Bronchial epithelial cell (primary cell): Measurements from ENCODE around the gene RRH. TPM values are rescaled to one million over a fixed set of nuclear protein-coding genes. Genes with fewer than 3 reads are reported as not detected.

Source experiments
- DNase-seq: peaks from one replicate; pipeline ENCODE4 v3.0.0-alpha.2; 2010; ENCODE audit warnings: low read depth
- FAIRE-seq: peaks from 2 replicates; lab custom pipeline; 2011; peaks lifted over from hg19 to GRCh38; lab: Jason Lieb, UNC
- H3K27me3 ChIP-seq: 2 replicates; pipeline ENCODE4 v1.5.1; 2011; ENCODE audit warnings: low read length; ENCODE audit not compliant: control insufficient read depth, insufficient read depth
- H3K36me3 ChIP-seq: 2 replicates; pipeline ENCODE4 v1.5.1; 2011; ENCODE audit warnings: low read length; ENCODE audit not compliant: control insufficient read depth, insufficient read depth
- H3K4me3 ChIP-seq: 2 replicates; pipeline ENCODE4 v1.5.1; 2011; ENCODE audit warnings: mild to moderate bottlenecking, low read depth, low read length, control low read depth
- total RNA-seq: library from RNA; depleted of rRNA; stranded (reverse); fragments of >200 nt; gene quantifications from 2 replicates; pipeline ENCODE4 v1.2.1, GENCODE V29; 2014
- TF ChIP-seq, protein P1 (sequence below): IDR thresholded peaks from 2 replicates; pipeline ENCODE4 v1.5.1; 2011; ENCODE audit warnings: mild to moderate bottlenecking, moderate library complexity, low read length, control low read depth, inconsistent platforms; ENCODE audit not compliant: insufficient read depth, severe bottlenecking

The RRH gene
- total RNA-seq, 1 donor from 2014 or later, result 0.26 TPM

DNA sequence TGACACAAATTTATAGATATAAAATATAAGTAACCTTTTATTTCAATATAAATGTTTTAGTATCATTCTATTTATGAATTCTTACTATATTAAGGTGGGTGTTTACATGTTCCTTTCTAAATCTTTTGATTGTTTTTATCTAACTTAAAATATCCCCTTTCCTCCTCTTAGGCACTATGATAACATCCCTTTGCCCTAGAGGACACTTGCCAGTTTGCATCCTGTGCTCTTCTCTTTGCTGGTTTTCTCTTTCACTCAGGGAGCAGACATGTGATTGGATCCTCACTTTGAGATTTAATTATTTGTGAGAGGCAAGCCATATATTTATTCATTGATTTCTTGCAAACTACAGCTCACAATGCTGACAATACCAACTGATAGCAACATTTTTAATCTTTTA lies 36.4 kb downstream of the RRH start:
- Histone ChIP-seq H3K36me3 (no peaks in the 10 kb centered on the region), H3K4me3 (no peak overlapping the region), H3K27me3 (no peaks in the 10 kb centered on the region)
- no peak for FAIRE-seq
- no peak for DNase-seq
- TF ChIP-seq, protein P1, sequence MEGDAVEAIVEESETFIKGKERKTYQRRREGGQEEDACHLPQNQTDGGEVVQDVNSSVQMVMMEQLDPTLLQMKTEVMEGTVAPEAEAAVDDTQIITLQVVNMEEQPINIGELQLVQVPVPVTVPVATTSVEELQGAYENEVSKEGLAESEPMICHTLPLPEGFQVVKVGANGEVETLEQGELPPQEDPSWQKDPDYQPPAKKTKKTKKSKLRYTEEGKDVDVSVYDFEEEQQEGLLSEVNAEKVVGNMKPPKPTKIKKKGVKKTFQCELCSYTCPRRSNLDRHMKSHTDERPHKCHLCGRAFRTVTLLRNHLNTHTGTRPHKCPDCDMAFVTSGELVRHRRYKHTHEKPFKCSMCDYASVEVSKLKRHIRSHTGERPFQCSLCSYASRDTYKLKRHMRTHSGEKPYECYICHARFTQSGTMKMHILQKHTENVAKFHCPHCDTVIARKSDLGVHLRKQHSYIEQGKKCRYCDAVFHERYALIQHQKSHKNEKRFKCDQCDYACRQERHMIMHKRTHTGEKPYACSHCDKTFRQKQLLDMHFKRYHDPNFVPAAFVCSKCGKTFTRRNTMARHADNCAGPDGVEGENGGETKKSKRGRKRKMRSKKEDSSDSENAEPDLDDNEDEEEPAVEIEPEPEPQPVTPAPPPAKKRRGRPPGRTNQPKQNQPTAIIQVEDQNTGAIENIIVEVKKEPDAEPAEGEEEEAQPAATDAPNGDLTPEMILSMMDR, result no peak

DNA sequence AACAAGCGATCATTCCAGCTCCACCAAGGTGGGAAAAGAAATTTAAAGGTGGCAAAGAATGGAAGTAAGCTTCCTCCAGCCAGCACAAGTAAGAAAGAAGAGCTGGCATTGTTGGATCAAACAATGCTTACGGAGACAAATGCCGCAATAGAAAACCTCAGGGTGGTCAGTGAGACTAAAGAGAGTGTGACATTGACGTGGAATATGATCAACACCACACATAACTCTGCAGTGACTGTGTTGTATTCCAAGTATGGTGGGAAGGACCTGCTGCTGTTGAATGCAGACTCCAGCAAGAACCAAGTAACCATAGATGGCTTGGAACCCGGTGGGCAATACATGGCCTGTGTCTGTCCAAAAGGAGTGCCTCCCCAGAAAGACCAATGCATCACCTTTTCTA lies 42.3 kb downstream of the RRH start:
- no peak for FAIRE-seq
- no peak for DNase-seq
- TF ChIP-seq, protein P1, result no peak
- Histone ChIP-seq H3K36me3 (no peaks in the 10 kb centered on the region), H3K4me3 (no peak overlapping the region), H3K27me3 (no peaks in the 10 kb centered on the region)

DNA sequence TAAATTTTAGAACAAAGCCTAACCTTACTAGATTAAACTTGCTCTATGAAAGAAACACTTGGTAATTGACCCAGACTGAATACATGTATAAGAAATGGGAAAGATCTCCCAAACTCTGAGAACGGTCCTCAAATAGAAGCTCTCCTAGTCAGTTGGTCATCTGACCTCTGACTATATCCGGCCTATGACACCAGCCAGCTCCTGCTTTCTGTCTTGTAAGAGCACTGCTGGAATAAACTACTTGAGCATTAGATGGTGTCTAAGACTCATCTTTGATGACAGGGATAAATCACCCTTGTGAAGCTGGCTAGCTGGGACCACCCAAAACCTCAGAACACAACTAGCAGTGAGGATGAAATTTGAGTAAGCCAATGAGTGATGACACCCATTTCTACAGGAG lies 44.3 kb downstream of the RRH start:
- Histone ChIP-seq H3K4me3 (no peak overlapping the region), H3K36me3 (no peaks in the 10 kb centered on the region), H3K27me3 (no peaks in the 10 kb centered on the region)
- FAIRE-seq (no peak), DNase-seq (no peak)
- TF ChIP-seq, protein P1, result no peak

DNA sequence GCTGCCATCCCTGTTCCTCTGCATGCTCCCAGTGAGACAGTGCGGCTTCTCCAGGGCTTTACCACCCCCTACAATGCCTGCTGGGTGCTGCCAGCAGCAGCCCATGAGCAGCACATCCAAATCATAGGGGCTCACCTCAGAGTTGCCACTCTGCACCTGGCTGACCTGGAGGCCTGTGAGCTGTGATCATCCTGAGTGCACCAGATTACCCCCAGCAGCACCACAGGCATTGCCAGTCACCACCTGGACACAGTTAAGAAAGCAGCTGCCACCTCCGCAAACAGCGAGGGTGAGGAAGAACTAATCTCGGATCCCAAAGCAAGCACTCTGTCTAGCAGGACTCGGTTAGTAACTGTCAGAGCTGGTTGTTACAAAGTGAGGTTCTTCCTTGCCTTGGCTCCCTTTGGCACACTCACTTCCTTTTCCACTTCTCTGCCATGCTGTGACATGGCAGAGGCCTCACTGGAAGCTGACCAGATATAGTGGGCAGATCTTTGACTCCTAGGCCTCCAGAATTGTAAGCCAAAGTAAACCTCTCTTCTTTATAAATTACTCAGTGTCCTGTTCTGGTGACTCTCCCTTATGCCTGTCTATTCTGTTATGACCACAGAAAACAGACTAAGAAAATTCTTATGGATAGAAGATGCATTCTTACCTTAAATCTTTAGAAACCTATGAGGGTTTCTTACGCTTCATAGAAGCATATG lies 45.3 kb downstream of the RRH start:
- TF ChIP-seq, protein P1, result no peak
- no peak overlapping the region for H3K4me3 ChIP-seq
- DNase-seq, result no peak
- no peak for FAIRE-seq
- H3K27me3 ChIP-seq, result no peaks in the 10 kb centered on the region
- H3K36me3 ChIP-seq, result no peaks in the 10 kb centered on the region

DNA sequence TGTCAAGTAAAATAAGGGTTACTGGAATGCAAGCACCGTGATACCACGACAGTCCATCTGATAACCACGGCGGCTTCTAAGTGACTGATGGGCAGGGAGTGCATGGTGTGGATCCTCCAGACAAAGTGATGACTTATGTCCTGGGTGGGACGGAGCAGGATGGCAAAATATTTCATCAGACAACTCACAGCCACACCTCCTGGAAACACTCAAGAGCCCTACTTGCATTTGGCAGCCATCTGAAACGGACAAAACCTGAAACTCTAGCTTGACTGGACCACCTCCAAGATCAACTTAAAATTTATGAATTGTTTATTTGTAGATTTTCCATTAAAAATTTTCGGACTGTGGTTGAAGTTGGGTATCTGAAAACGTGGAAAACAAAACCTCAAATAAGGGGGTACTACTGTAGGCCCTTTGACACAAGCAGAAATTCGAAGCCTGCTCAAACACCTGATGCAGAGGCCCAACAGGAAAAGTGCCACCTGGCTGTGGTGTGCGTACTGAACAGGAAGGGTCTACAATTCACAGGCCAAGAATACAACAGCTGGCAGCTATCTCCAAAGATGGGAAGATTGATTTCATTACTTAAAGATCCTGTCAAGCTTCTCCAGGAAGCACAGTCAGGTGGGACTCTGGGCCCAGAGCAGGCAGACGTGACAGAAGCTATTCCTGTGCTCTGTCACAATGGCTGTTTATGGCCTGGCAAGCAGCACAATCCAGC lies 46.2 kb downstream of the RRH start:
- Histone ChIP-seq H3K4me3 (no peak overlapping the region), H3K27me3 (peaks cover under 1% of the 10 kb centered on the region), H3K36me3 (no peaks in the 10 kb centered on the region)
- FAIRE-seq, result no peak
- peak; percentile 75 for DNase-seq
- TF ChIP-seq, protein P1, result no peak
